H7 (cell line): Measurements from ENCODE around the gene MAP2. TPM values are rescaled to one million over a fixed set of nuclear protein-coding genes. Genes with fewer than 3 reads are reported as not detected.

Source experiments
- DNase-seq: peaks from one replicate; pipeline ENCODE4 v3.0.0; 2012
- H3K27me3 ChIP-seq: 2 replicates; pipeline ENCODE4 v1.6.0; 2011; ENCODE audit warnings: mild to moderate bottlenecking, low read length; ENCODE audit not compliant: control insufficient read depth, insufficient read depth
- H3K36me3 ChIP-seq: replicated peaks from 2 replicates; pipeline ENCODE4 v1.5.1; 2011; ENCODE audit warnings: low read length; ENCODE audit not compliant: control insufficient read depth, insufficient read depth
- H3K4me3 ChIP-seq: 2 replicates; pipeline ENCODE4 v1.5.1; 2011; ENCODE audit warnings: low read depth, mild to moderate bottlenecking, control low read depth, low read length, moderate library complexity; ENCODE audit not compliant: insufficient read depth
- total RNA-seq: library from RNA; depleted of rRNA; stranded (reverse); fragments of >200 nt; shearing (Covaris generic); gene quantifications from 2 replicates; pipeline ENCODE4 v1.2.3, GENCODE V29; 2014

MAP2 gene
- total RNA-seq, 1 experiment from 2014 or later = 1.6 TPM

DNA sequence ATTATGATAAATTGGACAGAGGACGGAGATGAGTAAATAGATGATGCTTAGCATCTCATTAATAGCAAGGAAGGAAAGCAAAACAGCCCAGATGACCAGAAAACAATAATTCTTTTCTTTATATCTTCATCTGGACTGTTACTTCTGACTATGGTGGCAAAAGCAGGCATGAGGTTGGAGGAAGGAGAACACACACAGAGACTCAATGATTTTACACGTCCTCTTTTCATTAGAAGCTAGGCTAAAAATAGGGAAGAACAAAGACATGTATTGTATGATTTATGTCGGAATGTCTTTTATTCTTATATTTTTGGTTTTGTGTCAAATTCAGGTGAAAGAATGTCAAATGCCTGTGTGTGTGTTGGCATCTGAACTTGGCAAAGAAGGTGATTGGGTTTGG is 137.1 kb downstream of the MAP2 start:
- Histone ChIP-seq H3K4me3 (no peak overlapping the region), H3K36me3 (no peaks in the 10 kb centered on the region), H3K27me3 (no peaks in the 10 kb centered on the region)
- no peak for DNase-seq

DNA sequence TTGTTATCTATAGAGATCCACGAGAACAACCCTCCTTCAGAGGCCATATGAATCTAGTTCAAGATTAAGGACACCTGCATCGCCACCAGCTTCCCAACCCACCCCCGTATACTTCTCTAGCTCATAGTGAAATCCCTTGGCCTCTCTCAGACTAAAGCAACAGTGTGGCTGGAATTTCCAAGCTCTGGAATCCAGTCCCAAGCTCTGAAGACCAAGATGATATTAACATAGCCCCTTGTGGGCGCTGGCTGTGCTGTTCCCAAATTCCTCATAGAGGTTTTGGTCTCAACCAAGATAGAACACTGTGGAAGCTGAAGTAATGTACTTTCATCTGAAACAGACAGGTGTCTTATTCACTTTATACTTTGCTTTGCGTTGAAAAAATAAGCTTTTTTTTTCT is 139.6 kb downstream of the MAP2 start:
- DNase-seq = peak; percentile 8
- H3K36me3 ChIP-seq = no peaks in the 10 kb centered on the region
- H3K4me3 ChIP-seq = no peak overlapping the region
- H3K27me3 ChIP-seq = no peaks in the 10 kb centered on the region

DNA sequence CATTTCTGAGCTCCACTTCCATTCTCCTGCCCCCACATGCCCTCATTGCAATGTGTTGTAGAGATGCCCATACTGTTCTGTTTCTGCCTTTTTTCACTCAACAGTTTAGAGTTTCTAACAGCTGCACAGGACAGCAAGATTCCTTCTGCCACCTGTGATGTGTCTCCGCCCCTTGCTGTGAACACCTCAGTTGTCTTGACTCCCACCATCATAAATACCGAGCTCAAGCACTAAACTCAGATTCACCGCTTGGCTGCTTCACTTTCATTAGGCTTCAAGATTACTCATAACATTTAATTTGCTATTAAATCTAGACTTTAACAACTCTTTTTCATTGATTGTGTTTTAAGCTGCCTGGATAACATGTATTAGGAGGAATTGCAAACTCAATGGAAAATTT is 141.0 kb downstream of the MAP2 start:
- H3K36me3 ChIP-seq = no peaks in the 10 kb centered on the region
- DNase-seq = no peak
- no peak overlapping the region for H3K4me3 ChIP-seq
- no peaks in the 10 kb centered on the region for H3K27me3 ChIP-seq

DNA sequence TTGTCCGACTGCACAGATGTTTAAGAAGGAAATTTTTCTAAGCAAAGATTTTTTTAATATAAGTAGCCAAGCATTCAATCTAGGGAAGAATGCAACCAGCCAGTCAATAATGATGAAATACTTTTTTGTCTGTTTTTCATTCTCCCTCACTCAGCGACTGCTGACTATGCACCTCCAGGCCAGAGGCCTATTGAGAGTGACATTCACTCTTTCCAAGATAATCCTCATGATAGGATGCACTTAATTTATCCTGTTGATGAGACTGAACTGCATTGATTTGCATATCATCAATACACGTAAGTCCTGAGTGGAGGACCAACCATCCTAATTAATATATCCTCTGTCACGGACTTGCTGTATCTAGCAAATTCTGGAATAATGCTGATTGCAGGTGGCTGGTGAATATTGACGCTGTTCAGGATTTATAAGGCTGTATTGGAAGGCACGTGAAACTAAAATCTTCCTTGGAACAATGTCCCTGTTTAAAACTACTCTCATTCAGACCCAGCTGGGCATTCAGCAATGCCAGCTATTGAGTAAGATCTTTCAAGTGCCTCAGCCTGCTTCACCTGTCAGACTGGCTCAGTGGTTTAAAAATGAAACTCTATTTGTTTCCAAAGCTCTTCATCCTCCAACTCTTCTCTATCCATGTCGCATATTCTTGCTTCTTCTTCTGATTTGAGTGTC is 142.2 kb downstream of the MAP2 start:
- no peak for DNase-seq
- no peaks in the 10 kb centered on the region for H3K27me3 ChIP-seq

DNA sequence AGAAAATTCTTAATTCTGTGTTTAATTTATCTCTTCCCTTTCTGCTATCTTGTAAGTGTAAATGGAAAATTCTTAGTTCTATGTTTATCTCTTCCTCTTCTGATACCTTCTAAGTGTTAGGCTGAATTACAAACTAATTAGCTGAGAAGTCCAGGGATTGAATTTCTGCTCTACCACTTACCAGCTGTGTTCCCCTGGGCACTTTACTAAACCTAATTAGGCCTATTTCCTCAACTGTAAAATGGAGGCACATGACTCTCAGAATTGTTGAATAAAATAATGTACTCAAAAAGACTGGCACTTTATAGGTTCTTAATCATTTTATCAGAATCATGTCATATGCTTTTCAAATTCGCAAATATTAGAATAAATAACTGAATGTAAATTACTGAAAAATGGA is 146.3 kb downstream of the MAP2 start:
- H3K4me3 ChIP-seq = no peak overlapping the region
- H3K27me3 ChIP-seq = no peaks in the 10 kb centered on the region
- DNase-seq = no peak
- H3K36me3 ChIP-seq = no peaks in the 10 kb centered on the region

More for the DNA sequence above, 142.2 kb downstream of the MAP2 start:
- H3K36me3 ChIP-seq = no peaks in the 10 kb centered on the region
- no peak overlapping the region for H3K4me3 ChIP-seq

DNA sequence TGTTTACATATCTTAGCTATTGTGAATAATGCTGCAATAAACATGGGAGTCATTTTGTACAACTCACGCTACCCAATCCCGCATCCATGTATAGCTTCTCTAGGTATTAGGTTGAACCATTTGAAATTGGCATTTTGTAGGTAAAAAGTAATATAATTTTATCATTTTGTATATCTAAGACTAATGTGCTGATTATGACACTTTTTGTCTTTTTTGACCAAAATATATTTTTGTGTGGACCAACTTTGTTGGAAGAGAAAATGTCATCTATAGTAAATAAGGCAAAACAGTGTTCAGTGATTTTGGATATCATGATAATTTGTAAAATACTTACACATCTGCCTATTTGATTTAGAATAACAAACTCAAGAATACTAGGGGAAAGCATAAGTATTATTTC is 150.7 kb downstream of the MAP2 start:
- Histone ChIP-seq H3K27me3 (no peaks in the 10 kb centered on the region), H3K36me3 (no peaks in the 10 kb centered on the region), H3K4me3 (no peak overlapping the region)
- no peak for DNase-seq

DNA sequence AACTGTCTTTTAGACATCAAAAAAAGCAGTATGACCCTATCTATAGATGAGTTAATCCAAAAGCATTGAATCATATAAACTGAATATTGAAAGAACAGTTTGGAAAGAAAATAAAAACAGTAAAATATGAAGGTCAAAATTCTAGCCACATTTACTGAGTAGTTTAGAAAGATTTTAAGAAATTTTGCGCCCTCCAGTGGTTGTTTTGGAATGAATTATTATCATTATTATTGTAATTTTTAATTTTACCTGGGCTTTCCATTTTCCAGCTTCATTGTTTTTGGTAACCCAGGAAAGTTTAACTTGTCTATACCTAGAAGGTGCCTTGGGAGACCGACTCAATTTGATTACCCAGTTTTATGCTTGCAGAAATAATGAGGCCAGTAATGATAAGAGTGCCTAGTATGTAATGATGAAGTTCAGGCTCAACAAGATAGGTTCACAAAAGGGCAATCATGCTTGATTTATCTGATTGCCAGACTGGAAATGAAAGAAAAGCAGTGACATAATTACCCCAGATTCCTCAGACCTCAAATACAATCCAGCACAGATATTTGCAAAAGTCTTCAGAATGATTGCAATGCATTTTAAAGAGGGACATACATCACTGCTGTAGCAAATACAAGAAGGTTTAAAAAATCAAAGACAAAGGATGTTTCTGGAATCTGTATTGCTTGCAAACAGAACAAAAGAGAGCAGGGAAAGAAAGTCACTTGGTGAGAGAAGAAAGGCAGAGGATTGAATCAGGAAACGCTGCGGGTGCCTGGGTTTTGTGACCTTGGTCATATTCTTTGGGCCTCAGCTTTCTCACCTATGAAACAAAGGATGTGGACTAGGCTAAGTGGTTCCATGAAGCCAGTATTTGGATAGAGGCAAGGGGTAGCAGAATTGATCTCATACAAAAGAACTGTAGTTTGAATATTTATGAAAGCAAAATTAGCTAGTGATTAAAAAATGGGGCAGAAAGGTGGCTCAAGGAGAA is 153.8 kb downstream of the MAP2 start:
- no peaks in the 10 kb centered on the region for H3K36me3 ChIP-seq
- peak; percentile 4 for DNase-seq
- no peaks in the 10 kb centered on the region for H3K27me3 ChIP-seq
- no peak overlapping the region for H3K4me3 ChIP-seq

DNA sequence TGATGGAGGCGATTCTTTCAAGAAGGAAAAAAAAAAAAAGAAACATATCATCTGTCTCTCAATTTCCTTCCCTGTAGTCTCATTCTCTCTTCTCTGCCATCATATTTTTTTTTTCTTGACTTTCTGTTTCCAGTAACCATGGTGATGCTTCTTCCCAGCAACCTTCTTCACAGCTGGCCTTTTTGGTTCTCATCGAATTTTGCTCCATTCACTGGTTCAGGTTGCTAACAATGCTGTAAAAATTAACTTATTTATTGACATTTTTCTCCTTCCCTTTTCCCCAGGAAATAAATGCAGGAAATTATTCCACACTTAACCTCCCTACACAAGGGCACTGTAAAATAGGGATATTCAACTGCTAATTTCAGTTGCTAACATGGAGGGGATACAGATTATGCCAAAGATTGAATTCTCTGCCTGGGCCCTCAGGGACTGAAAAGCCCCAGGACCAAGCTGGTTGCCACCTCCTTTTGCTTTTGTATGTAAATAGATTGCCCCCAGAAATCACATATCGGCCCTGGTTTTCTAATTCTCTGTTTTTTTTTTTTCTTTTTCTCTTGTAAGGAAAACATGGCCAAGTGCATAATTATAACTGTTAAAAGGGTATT is 154.7 kb downstream of the MAP2 start:
- Histone ChIP-seq H3K27me3 (no peaks in the 10 kb centered on the region), H3K4me3 (no peak overlapping the region), H3K36me3 (no peaks in the 10 kb centered on the region)
- no peak for DNase-seq

DNA sequence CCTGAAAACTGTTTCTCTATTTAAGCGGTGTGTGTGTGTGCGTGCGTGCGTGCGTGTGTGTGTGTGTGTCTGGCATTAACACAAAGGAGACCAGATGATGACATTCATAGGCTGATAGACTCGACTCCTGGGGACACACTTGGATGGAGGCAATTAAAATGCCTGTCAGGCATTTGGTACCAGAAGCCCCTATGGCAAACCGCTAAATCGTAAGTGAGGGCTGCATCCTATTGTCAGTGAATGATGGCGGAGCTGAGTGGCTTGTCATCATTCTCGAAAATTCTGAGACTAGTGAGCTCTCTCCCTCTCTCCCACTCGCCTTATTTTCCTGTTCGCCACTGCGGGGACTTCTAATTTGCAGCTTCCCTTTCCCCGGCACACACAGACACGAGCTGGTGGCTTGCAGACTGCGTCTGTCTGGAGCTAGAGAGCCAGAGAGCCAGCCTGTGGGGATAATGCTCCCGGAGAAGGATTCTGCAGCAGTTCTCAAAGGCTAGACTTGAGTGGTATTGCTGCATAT is 155.4 kb downstream of the MAP2 start:
- H3K4me3 ChIP-seq = no peak overlapping the region
- peak; percentile 4 for DNase-seq
- H3K27me3 ChIP-seq = no peaks in the 10 kb centered on the region
- H3K36me3 ChIP-seq = no peaks in the 10 kb centered on the region

DNA sequence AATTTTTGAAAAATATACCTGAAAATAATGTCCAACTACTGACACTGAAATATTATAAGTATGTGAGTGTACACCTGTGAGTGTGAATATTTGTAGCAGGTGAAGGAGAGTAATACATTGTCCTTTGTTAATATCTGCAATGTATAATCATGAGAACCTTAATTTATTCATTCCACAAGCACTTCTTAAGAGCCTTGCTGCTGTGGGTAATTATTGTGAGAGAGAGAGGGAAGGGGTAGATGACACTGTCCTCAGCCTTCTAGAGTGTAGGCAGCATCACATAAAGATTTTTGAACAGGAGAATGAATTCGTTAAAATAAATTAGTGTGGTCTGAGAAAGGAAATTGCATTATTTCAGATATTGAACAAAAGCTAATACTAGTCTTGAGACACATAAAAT is 157.2 kb downstream of the MAP2 start:
- DNase-seq = no peak
- no peak overlapping the region for H3K4me3 ChIP-seq
- no peaks in the 10 kb centered on the region for H3K36me3 ChIP-seq
- no peaks in the 10 kb centered on the region for H3K27me3 ChIP-seq

DNA sequence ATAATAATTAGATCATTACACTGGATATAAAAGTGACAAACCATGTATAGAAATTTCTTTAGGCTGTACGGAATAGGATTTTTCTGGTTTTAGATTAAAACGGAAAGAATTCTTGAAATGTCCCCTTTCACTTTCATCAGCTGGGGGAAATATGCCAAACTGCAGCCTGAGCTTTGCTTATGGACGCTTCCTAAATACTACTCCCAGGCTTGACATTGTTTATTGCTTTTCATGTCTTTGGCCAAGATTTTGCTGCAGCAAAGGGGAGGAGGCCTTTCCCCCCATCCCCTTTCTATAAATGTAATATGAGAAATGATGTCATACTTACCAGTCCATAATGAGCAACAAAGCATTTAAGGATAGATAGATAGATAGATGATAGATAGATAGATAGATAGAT is 158.4 kb downstream of the MAP2 start:
- DNase-seq = no peak
- Histone ChIP-seq H3K36me3 (no peaks in the 10 kb centered on the region), H3K4me3 (no peak overlapping the region), H3K27me3 (no peaks in the 10 kb centered on the region)

DNA sequence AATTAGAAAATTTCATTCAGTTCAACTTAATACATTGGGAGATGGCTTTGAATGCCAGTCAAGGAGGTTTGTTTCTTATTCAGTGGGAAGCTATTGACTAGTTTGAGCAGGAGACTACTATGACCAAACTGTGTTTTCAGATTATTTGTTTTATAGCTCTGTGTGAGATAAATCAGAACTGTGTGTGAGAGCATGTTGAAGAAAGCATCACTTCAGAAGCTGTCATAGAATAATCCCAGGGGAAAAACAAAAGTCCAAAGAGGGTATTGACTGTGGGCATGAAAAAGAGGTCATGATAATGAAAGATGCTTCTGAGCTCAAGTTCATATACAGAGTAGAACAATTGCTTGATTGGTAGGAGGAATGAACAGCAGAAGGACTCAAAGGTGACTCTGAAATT is 160.6 kb downstream of the MAP2 start:
- Histone ChIP-seq H3K27me3 (no peaks in the 10 kb centered on the region), H3K4me3 (no peak overlapping the region), H3K36me3 (no peaks in the 10 kb centered on the region)
- DNase-seq = no peak

DNA sequence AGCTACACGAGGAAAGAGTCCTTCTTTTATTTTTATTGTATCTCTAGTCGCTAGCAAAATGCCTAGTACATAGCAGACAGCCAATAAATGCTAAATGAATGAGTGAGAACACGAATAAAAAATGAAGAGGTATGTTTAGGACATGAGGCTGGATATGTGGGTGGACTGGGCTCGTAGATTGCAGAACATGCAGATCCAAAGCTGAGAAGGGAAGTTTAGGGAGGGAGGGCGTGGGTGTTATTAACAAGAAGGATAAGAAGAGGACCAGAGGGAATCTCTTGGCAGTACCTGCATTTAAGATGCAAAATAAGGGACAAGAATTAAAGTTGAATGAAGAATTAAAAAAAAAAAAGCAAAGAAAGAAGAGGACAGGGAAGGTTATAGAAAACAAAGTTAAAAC is 161.1 kb downstream of the MAP2 start:
- H3K36me3 ChIP-seq = no peaks in the 10 kb centered on the region
- no peaks in the 10 kb centered on the region for H3K27me3 ChIP-seq
- no peak for DNase-seq
- H3K4me3 ChIP-seq = no peak overlapping the region

DNA sequence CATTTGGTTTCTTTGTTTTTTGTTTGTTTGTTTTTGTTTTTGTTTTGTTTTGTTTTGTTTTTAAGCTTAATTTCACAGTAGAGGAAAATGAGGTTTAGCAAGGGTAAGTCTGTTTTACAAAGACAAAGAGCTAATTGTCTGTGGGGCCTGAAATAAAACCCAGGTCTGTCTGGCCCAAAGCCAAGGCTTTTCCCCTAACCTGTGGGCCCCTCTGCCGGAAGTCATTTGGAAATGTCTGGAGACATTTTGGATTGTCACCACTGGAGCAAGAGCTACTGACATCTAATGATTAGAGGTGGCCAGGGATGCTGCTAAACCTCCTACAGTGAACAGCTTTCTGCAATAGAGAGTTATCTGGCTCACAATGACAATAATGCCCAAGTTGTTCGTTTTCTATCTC is 167.2 kb downstream of the MAP2 start:
- DNase-seq = no peak
- no peak overlapping the region for H3K4me3 ChIP-seq
- H3K27me3 ChIP-seq = no peaks in the 10 kb centered on the region
- no peaks in the 10 kb centered on the region for H3K36me3 ChIP-seq

DNA sequence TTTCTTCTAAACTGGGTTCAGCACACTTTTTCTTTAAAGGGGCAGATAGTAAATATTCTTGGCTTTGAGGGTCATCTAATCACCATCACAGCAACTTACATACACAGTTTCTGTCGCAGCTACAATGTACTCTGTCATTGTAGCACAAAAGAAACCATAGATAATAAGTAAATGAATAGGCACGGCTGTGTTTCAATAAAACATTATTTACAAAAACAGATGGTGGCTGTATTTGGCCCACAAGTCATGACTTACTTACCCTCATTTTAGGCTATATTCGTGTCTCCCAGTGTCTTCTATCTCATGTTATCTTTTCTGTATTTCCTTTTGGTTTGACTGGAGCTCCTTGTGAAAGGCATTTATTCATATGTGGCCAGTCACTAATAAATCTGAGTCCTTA is 168.3 kb downstream of the MAP2 start:
- H3K4me3 ChIP-seq = no peak overlapping the region
- no peaks in the 10 kb centered on the region for H3K27me3 ChIP-seq
- no peak for DNase-seq
- no peaks in the 10 kb centered on the region for H3K36me3 ChIP-seq
